Cortex of kidney (tissue), 1 donor: ENCODE measurements around the gene TAF11L12.
"Not testable (repeated sequence)": the region's sequence is repeated elsewhere in the genome, so short reads cannot be mapped to it uniquely, and the experiment has no call there.

Experiments
- DNase-seq: peaks from one replicate; lab custom pipeline; 2025; lab: John Stamatoyannopoulos, UW

The TAF11L12 gene

GRCh38 chr5:17610092-17610491 lies at the start of gene TAF11L12:
TAF11L12 (plus strand) TSS chr5:17610392.
- DNase-seq = not testable (repeated sequence)

- DNase-seq = not testable (repeated sequence)
These were observed 24.5 kb upstream of the TAF11L12 start, which contains the start of gene TAF11L7 for GRCh38 chr5:17585658-17586057. TAF11L7 (minus strand) TSS chr5:17585758.

- DNase-seq = not testable (repeated sequence)
These were observed 19.3 kb upstream of the TAF11L12 start, which contains the start of gene TAF11L8 for GRCh38 chr5:17590860-17591259. TAF11L8 (minus strand) TSS chr5:17590960.

GRCh38 chr5:17594255-17594654 lies 15.9 kb upstream of the TAF11L12 start, which contains the start of gene TAF11L9:
TAF11L9 (minus strand) TSS chr5:17594394.
- DNase-seq = not testable (repeated sequence)

- not testable (repeated sequence) for DNase-seq
These were observed 12.5 kb upstream of the TAF11L12 start, which contains the start of gene TAF11L10 for GRCh38 chr5:17597728-17598127. TAF11L10 (minus strand) TSS chr5:17597828.

GRCh38 chr5:17603880-17604279 lies 6.3 kb upstream of the TAF11L12 start, which contains the start of gene TAF11L11:
TAF11L11 (plus strand) TSS chr5:17604183.
- not testable (repeated sequence) for DNase-seq

- no peak for DNase-seq
These were observed 5.2 kb upstream of the TAF11L12 start for GRCh38 chr5:17604951-17605350.

GRCh38 chr5:17607461-17607860 lies 2.7 kb upstream of the TAF11L12 start:
- not testable (repeated sequence) for DNase-seq

- no peak for DNase-seq
These were observed 4.8 kb downstream of the TAF11L12 start for GRCh38 chr5:17614872-17615605.

- no peak for DNase-seq
These were observed 9.2 kb downstream of the TAF11L12 start for GRCh38 chr5:17619354-17619753.

- DNase-seq = no peak
These were observed 10.4 kb downstream of the TAF11L12 start for GRCh38 chr5:17620627-17621026.

GRCh38 chr5:17625686-17626085 lies 15.5 kb downstream of the TAF11L12 start:
- DNase-seq = no peak

- not testable (repeated sequence) for DNase-seq
These were observed 21.6 kb downstream of the TAF11L12 start, which contains the start of gene TAF11L13 for GRCh38 chr5:17631788-17632187. TAF11L13 (plus strand) TSS chr5:17632088.

- DNase-seq = no peak
These were observed 24.0 kb downstream of the TAF11L12 start, which contains the start of gene TAF11L14 for GRCh38 chr5:17634160-17634559. TAF11L14 (plus strand) TSS chr5:17634460.

GRCh38 chr5:17649232-17649631 lies 39.0 kb downstream of the TAF11L12 start:
- not testable (repeated sequence) for DNase-seq

- not testable (repeated sequence) for DNase-seq
These were observed 45.1 kb downstream of the TAF11L12 start for GRCh38 chr5:17655201-17655759.

GRCh38 chr5:17655921-17656320 lies 45.7 kb downstream of the TAF11L12 start:
- no peak for DNase-seq
